AG04450 (cell line): Measurements from ENCODE around the gene TSPO. TPM values are rescaled to one million over a fixed set of nuclear protein-coding genes. Genes with fewer than 3 reads are reported as not detected.

Source experiments
- CTCF ChIA-PET: fragments of 300-600, 350-600 bp; formaldehyde crosslinking; extraction: SDS; loops from one replicate; lab custom pipeline; 2022; ENCODE audit warnings: antibody characterized with exemption, inconsistent platforms; lab: Charles Lee
- POLR2A ChIA-PET: fragments of 350-600 bp; formaldehyde crosslinking; extraction: SDS; loops from one replicate; lab custom pipeline; 2021; ENCODE audit warnings: antibody characterized with exemption, inconsistent platforms; lab: Yijun Ruan, JAX
- DNase-seq: peaks from one replicate; pipeline ENCODE4 v3.0.0-alpha.2; 2011; ENCODE audit warnings: low read depth, low spot score
- H3K27ac ChIP-seq: one replicate; pipeline ENCODE4 v1.5.1; 2012; ENCODE audit warnings: low read depth, low read length, control low read depth
- H3K27me3 ChIP-seq: one replicate; pipeline ENCODE4 v1.6.0; 2012; ENCODE audit warnings: low read length; ENCODE audit not compliant: control insufficient read depth, insufficient read depth
- H3K4me3 ChIP-seq: 2 replicates; pipeline ENCODE4 v1.5.1; 2011; ENCODE audit warnings: mild to moderate bottlenecking, low read depth, low read length, control low read depth
- H3K9me3 ChIP-seq: 2 replicates; pipeline ENCODE4 v1.5.1; 2012; ENCODE audit warnings: low read length; ENCODE audit not compliant: control insufficient read depth, insufficient read depth
- polyA plus RNA-seq: library from polyadenylated mRNA; depleted of rRNA; stranded (reverse); fragments of >200 nt; gene quantifications from 2 replicates; pipeline ENCODE4 v1.2.3, GENCODE V29; 2011
- TF ChIP-seq, protein P1 (sequence below): IDR thresholded peaks from 2 replicates; pipeline ENCODE4 v1.5.1; 2011; ENCODE audit warnings: low read depth, low read length, control low read depth, inconsistent platforms

Gene TSPO
- polyA plus RNA-seq, 1 experiment, result 107 TPM

DNA sequence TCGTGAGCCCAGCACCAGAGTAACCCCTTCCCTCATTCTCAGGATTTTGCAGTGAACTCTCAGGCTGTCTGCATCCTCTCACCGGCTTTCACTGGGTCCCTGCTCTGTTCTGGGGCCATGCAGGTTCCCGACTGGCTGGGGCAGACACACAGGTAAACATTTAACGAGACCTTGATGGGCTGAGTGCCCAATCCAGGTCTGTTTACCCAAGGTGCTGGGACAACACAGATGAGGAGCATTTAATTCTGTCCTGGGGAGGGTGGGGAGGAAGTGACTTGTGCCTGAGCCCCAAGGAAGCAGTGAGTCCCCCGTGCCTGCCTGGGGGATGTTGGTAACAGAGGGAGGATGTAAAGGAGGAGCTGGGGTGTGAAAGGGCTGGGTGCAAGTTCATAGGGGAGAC is 36.4 kb upstream of the TSPO start:
- ChIA-PET POLR2A (no interaction called here), CTCF (interaction anchor here (0.6 kb wide), 1 partner anchor 77 kb away, joined by 8 read pairs; no protein-coding TSS in a partner anchor)
- peak overlapping the region; percentile 21 for H3K27ac ChIP-seq
- no peak for DNase-seq
- no peak overlapping the region for H3K4me3 ChIP-seq
- TF ChIP-seq, protein P1, sequence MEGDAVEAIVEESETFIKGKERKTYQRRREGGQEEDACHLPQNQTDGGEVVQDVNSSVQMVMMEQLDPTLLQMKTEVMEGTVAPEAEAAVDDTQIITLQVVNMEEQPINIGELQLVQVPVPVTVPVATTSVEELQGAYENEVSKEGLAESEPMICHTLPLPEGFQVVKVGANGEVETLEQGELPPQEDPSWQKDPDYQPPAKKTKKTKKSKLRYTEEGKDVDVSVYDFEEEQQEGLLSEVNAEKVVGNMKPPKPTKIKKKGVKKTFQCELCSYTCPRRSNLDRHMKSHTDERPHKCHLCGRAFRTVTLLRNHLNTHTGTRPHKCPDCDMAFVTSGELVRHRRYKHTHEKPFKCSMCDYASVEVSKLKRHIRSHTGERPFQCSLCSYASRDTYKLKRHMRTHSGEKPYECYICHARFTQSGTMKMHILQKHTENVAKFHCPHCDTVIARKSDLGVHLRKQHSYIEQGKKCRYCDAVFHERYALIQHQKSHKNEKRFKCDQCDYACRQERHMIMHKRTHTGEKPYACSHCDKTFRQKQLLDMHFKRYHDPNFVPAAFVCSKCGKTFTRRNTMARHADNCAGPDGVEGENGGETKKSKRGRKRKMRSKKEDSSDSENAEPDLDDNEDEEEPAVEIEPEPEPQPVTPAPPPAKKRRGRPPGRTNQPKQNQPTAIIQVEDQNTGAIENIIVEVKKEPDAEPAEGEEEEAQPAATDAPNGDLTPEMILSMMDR, result no peak
- H3K9me3 ChIP-seq, result no peaks in the 10 kb centered on the region; the same call in 1 of the 2 replicates
- peaks cover 39% of the 10 kb centered on the region for H3K27me3 ChIP-seq

DNA sequence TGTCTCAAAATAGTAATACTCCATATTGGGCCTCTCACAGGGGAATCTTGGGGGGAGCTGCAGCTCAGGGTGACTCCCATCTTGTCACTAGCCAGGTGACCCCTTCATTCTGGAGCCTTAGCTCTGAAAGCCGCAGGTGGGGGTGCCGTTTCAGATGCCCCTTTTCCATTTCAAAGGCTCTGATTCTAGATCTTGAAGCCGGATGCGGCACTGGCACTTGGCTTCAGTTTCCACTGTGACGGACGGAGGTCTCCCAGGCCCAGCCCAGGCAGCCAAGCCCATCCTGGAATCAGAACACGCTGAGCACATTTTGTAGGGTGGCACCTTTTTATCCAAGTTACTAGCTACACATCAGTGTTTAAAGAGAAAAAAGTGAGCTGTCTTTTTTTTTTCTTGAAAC is 34.4 kb upstream of the TSPO start:
- TF ChIP-seq, protein P1, result no peak
- no peak overlapping the region for H3K27ac ChIP-seq
- DNase-seq, result no peak
- ChIA-PET CTCF (interaction anchor here (0.7 to 0.9 kb wide), 2 partner anchors 64 to 297 kb away, joined by 4 to 6 read pairs; no protein-coding TSS in a partner anchor), POLR2A (interaction anchor here (0.6 kb wide), 1 partner anchor 959 kb away, joined by 3 read pairs; no protein-coding TSS in a partner anchor)
- H3K4me3 ChIP-seq, result no peak overlapping the region
- H3K9me3 ChIP-seq, result no peaks in the 10 kb centered on the region
- H3K27me3 ChIP-seq, result peaks cover 23% of the 10 kb centered on the region

DNA sequence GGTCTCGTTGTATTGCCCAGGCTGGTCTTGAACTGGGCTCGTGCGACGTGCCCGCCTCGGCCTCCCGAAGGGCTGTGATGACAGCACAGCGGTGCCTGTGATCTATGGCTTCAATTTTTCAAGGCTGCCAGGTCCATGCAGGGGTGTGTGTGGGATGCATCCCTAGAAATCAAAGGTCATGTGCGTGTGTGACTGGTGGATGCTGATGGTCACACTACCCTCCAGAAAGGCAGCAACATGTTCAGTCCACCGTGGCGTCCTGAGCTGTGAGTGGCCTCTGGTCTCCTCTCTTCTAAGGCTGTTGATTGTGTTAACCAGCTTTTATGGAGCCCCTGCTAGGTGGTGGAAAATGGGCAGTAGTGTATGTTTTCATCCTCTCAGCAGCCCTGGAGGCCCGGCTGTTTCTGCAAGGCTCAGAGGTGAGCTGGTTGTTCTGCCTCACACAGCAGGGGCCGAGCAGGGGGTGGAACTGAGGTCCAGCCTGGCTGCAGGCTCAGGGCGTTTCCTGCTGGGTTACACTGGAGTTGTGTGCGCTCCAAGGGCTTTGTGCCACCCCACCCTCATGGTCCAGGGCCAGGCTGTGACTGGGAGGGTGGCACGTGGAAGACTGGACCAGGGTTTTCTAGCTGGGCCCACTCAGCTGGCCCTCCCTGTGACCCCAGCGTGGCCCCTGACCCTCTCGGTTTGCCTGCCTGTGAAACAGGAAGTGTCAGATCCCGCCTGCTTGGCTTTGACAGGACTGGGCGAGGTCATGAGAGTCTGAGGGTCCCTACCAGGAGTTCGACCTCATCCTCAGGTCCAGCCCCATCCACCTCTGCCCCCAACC is 33.1 kb upstream of the TSPO start:
- Histone ChIP-seq H3K4me3 (no peak overlapping the region), H3K27ac (no peak overlapping the region), H3K27me3 (peaks cover 12% of the 10 kb centered on the region), H3K9me3 (no peaks in the 10 kb centered on the region)
- no peak for DNase-seq
- ChIA-PET POLR2A (no interaction called here), CTCF (no interaction called here)
- TF ChIP-seq, protein P1, result no peak

DNA sequence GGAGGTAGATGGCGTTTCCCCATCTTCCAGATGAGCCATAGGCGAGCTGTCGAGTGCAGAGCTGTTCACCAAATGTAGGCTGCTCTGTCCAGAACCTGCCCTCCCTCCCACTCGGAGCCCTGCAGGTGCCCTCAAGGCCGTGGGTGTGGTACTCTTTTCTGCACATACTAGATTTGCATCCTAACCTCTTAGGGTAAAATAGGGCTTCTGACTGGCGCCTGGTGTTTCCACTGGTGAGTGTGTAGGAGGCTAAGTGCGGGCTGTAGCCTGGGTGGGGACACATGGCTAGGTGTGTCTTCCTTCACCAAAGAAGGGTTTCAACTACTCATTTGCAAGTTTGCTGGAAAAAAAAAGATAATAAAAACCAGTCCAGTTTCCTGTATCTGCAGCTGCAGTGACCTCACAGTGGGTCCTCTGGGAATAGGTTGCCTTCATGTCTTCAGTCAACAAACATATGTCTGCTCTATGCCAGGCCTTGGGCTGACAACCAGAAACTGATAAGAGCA is 32.4 kb upstream of the TSPO start:
- no peak for DNase-seq
- no peaks in the 10 kb centered on the region for H3K9me3 ChIP-seq
- TF ChIP-seq, protein P1, result no peak
- ChIA-PET POLR2A (no interaction called here), CTCF (no interaction called here)
- H3K4me3 ChIP-seq, result no peak overlapping the region
- peaks cover 5% of the 10 kb centered on the region for H3K27me3 ChIP-seq
- no peak overlapping the region for H3K27ac ChIP-seq
